SKM-1 (cell line): ENCODE data around the gene GPX3.

Experiments used
- DNase-seq: peaks from one replicate; lab custom pipeline; 2025; ENCODE audit not compliant: unreplicated experiment; lab: John Stamatoyannopoulos, UW

Gene GPX3

GRCh38 chr5:151033217-151033934, 13.0 kb downstream of the GPX3 start:
- DNase-seq = no peak

GRCh38 chr5:151034422-151035379, 14.3 kb downstream of the GPX3 start:
- no peak for DNase-seq

DNA sequence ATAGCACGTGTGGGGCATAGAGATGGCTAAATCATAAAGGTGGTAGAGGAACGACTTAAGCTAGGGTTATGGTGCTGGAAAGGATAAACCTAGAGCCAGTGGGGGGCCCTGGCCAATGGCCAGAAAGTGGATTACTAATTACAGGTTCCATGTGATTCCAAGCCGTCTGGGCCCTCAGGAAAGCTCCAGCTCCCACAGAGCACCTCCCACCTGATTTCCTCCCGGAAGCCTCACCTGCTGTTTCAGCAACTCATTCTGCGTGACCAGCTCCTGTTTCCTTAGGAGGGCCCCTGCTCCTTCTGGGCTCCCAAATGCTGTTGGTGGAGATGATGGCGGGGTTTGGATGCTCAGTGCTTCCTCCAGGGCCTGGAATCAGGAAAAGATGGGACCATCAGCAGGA, 16.2 kb downstream of the GPX3 start:
- DNase-seq = no peak

DNA sequence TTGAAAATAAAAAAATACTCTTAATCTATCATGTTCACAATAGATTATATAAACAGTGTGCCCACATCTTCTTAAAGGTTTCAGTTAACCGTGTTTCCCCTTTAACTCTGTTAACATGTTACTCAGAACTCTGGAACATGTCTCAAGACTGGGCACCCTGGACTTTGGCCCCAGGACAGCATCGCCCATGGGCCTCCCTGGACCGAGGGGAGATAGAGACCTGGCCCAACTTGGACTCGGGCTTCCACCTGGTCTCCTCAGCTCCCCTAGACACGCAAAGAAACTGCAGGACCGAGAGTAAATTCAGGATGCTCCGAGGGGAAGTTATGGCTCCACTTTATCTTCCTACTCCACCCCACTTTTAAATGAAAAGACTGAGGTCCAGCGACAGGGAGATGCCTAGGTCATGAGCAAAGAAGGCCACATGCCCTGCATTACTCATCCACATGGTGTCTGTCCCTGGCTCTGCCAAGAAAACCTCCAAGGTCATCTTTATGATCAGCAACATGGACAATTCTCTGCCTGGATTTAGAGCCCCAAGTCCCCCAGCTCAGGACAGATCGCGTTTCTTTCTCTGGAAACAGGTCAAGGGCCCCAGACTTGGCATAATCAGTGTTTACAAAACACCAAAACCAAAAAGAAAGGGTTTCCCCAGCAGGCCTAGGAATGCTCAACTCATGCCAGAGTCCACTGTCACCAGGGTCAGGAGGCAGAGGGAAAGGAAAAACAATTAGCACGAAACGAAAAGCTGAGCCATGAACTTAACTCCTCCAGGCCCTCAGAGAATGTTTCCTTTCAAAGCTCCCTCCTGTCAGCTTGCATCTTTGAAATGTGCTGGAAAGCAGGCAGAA, 17.4 kb downstream of the GPX3 start:
- no peak for DNase-seq

GRCh38 chr5:151038412-151038745, 18.0 kb downstream of the GPX3 start:
- no peak for DNase-seq

DNA sequence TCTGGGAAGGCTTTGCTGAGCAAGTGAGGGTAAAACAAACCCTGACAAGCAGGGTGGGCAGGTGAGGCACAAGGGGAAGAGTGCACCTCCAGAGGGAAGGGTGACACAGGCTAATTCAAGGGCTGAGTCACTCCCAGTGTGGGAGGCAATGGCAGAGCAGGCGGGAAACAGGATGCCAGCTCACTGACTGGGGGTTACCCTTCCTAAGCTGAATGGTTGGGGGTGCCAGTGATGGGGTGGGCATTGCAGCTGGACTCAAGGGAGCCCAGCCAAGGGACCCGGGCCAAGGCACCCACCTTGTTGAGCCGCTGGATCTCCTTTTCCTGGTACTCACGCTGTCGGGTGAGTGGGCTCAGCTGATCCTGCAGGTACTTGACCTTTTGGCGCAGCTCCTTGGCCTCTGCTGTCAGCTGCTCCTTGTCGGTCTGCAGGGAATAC, 18.4 kb downstream of the GPX3 start:
- DNase-seq = no peak

- DNase-seq = no peak
Observed at GRCh38 chr5:151039665-151040064, 19.3 kb downstream of the GPX3 start.

DNA sequence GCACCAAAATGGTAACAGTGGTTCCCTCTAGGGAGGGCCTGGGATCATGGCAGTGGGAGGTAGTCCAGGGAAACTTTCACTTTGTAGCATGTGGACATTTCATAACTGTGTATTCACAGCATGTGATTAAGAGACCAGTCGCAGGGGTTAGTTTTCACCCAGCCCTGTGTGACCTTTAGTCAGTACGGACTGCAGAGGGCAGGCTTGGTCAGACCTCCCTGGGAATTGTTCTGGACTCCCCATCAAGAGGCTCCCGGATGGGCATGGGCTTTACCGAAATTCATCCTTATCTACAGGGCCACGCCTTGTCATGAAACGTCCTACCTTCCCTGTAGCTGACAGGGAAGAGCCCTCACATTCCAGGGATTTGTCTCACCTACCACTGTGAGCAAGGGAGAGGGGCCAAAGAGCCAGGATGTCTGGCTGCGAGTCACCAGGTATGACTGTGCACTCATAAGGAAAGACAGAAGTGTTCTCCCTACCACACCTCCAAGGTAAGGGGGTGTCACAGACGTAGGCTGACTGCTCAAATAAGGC, 19.9 kb downstream of the GPX3 start:
- DNase-seq = no peak

GRCh38 chr5:151041577-151042268, 21.3 kb downstream of the GPX3 start:
- no peak for DNase-seq

DNA sequence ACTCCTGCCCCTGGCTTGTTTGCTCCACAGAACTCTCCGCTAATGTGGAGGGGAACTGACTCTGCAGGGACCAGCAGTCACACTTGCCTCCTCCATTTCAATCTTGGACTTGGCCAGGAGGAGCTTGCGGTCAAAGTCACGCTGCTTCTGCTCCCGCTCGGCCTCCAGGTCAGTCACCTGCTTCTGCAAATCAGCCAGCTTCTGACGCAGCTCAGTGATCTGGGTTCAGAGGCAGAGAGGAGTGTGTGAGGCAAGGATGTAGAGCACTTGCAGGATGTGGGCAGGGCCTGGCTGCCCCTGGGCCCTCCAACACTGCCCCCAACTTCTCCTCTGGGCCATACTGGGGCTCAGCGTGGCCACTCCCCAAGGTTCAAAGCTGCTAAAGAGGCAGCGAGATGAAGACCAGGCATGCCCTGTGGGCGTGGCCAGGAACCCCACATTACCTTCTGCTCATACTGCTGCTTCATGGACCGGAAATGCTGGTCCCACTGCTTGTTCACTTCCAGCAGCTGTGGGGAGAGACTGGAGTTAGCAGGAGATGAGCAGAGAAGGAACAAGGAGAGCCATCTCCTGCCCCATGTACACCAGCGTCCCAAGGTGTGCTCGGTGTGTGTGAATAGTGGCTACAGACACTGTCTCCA, 22.2 kb downstream of the GPX3 start:
- DNase-seq = no peak

DNA sequence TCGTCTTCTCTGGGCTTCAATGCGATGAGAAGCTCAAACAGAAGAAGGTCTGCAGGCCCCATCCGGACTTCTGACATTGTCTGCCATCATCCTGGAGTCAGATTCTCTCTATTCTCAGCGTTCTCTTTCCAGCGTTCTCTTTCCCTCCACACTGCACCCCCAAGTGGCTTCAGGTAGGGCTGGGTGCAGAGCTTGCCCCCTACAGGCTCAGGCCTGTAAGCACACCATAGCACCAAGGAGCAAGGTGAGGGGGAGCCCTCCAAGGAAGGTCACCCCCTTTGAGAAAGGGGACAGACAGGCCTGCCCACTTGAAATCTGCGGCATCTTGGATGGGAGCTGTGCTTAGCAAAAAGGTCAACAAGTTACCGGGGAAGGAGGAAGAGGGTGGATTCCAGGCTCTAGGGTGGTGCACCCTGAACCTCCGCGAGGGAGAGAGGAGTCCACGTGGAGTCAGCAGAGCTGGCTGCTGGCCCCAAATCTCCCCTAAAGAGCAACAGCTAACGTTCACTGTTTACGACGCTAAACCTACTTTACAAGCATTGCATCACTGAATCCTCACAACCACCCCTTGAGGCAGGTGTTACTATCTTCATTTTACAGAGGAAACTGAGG, 27.5 kb downstream of the GPX3 start:
- DNase-seq = no peak

DNA sequence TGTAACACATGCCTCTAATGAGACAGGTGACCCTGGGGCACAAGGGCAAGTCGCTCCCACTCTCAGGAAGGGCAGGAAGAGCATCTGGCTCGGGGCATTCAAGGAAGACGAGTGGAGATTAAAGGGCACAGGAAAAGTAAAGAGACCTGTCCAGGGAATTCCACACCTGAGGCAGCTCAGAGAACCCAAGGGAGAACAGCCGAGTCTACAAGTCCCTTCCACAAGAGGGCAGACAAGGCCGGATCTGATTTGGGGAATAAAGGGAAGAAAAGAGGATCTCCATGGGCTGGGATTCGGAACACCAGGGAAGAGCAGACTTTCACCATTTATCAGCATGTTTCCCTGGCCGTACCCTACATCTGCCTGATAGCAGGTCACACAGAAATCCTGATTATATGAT, 28.1 kb downstream of the GPX3 start:
- DNase-seq = no peak

- peak; percentile 88 for DNase-seq
Observed at GRCh38 chr5:151051066-151051930, 30.9 kb downstream of the GPX3 start.

- DNase-seq = no peak
Observed at GRCh38 chr5:151051931-151052608, 31.7 kb downstream of the GPX3 start.

GRCh38 chr5:151052836-151053235, 32.4 kb downstream of the GPX3 start:
- DNase-seq = peak; percentile 20

GRCh38 chr5:151053796-151054462, 33.5 kb downstream of the GPX3 start:
- no peak for DNase-seq

DNA sequence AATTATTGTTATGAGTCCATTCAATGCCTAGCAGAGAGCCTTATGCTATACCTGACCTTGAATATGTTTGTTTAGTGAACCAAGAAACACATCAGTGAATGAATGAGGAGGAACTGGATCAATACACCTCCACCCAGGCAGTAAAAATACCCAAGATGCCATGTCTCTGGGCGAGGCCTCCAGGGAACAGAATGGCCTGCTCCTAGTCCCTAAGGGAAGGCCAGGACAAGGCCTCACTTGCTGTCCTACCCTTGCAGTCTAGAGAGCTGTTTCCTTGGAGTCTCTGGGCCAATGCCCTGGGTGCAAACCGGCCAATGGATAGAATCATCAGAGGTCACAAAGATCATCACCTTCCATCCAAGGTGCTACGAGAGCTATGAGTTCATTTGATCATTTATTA, 34.3 kb downstream of the GPX3 start:
- no peak for DNase-seq

GRCh38 chr5:151055336-151055735, 34.9 kb downstream of the GPX3 start:
- no peak for DNase-seq
